ENCODE data around the gene GOLPH3.

GOLPH3 gene

DNA sequence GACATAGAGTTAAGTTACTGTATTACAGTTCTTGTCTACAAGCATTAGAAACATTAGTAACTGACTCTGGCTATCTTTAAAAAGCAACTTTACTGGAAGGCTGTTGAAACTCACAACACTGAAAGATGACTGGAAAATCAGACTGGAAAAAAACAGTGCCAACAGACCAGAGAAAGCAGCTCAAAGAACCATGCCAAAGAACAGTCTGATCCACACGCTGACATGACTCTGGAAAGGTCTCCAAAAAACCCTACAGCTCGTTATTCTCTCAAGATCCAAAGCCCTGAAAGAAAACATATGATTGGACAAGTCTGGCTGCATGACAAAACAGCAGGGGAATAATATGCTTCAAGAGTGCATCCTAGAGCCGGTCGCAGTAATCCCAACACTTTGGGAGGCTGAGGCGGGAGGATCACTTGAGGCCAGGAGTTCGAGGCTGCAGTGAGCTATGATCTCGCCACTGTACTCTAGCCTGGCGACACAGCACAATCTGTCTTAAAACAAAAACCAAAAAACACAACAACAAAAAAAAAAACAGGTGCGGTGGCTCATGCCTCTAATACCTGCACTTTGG, 5.6 kb downstream of the GOLPH3 start:
- Histone ChIP-seq H4K20me1 (ENCODE audit: insufficient read depth) (peaks cover 5% of the 10 kb centered on the region; the same call in 1 of the 2 replicates), H3K4me1 (ENCODE audit: low read depth, poor library complexity, severe bottlenecking) (peaks cover 73% of the 10 kb centered on the region), H2AFZ (ENCODE audit: low read depth) (no peak overlapping the region), H3K36me3 (ENCODE audit: insufficient read depth) (peaks cover 30% of the 10 kb centered on the region; the same call in 1 of the 2 replicates), H3K9ac (no peak overlapping the region), H3K27me3 (ENCODE audit: insufficient read depth, low read depth) (no peaks in the 10 kb centered on the region), H3K27ac (no peak overlapping the region), H3K4me2 (no peak overlapping the region), H3K4me3 (IDR thresholded peaks at IDR 0.05; ENCODE audit: insufficient read depth, low read depth, low read length) (no peak overlapping the region), H3K79me2 (ENCODE audit: insufficient read depth, low read depth) (peaks cover 99% of the 10 kb centered on the region)
- TF ChIP-seq, protein P1, sequence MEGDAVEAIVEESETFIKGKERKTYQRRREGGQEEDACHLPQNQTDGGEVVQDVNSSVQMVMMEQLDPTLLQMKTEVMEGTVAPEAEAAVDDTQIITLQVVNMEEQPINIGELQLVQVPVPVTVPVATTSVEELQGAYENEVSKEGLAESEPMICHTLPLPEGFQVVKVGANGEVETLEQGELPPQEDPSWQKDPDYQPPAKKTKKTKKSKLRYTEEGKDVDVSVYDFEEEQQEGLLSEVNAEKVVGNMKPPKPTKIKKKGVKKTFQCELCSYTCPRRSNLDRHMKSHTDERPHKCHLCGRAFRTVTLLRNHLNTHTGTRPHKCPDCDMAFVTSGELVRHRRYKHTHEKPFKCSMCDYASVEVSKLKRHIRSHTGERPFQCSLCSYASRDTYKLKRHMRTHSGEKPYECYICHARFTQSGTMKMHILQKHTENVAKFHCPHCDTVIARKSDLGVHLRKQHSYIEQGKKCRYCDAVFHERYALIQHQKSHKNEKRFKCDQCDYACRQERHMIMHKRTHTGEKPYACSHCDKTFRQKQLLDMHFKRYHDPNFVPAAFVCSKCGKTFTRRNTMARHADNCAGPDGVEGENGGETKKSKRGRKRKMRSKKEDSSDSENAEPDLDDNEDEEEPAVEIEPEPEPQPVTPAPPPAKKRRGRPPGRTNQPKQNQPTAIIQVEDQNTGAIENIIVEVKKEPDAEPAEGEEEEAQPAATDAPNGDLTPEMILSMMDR (conservative IDR thresholded peaks at IDR 0.05; ENCODE audit: low read depth, low read length): no peak

DNA sequence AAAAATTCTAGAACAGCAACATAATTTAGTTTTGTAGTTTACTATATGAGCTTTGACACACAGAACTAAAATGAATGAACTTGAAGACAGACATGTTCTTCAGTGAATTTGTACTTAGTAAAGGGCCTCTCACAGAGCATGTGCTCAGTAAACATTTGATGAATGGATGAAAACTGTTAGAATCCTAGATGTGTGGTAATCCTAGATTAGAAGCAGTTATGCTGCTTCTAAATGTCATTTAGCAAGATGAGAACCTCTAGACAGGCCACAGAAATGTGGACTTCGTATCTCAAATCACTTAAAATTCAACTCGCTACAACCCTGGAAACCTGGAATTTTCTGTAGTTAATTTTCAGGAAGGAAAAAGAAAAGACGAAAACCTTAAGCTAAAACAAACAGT, 8.5 kb downstream of the GOLPH3 start:
- no peaks in the 10 kb centered on the region for H3K27me3 ChIP-seq (ENCODE audit: insufficient read depth, low read depth)
- H3K4me1 ChIP-seq (ENCODE audit: low read depth, poor library complexity, severe bottlenecking): peaks cover 63% of the 10 kb centered on the region
- no peak overlapping the region for H3K4me3 ChIP-seq (IDR thresholded peaks at IDR 0.05; ENCODE audit: insufficient read depth, low read depth, low read length)
- peaks cover 20% of the 10 kb centered on the region; the same call in 1 of the 2 replicates for H3K36me3 ChIP-seq (ENCODE audit: insufficient read depth)
- peaks cover under 1% of the 10 kb centered on the region for H4K20me1 ChIP-seq (ENCODE audit: insufficient read depth)
- peaks cover 97% of the 10 kb centered on the region for H3K79me2 ChIP-seq (ENCODE audit: insufficient read depth, low read depth)
- H3K9ac ChIP-seq: no peak overlapping the region
- no peak overlapping the region for H3K27ac ChIP-seq
- H3K4me2 ChIP-seq: no peak overlapping the region; the same call in 1 of the 2 replicates
- H2AFZ ChIP-seq (ENCODE audit: low read depth): no peak overlapping the region
- TF ChIP-seq, protein P1 (conservative IDR thresholded peaks at IDR 0.05; ENCODE audit: low read depth, low read length): no peak

DNA sequence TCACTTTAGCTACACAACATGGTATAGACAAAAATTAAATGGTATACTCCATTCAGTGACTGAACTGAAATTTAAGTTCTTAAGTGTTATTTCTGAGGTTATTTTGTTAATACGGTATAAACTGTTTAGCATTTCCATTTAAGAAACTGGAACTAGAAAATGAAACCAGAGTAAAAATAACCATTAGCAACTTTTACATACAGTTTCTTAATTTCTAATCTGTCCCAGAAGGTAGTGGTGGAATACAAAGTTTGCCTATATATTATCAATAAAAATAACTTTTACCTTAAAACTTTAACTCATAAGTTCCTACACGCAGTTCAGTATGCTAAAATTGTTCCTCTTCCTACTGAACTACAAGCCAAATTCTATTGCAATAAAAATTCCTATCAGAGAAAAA, 10.3 kb downstream of the GOLPH3 start:
- Histone ChIP-seq H3K9ac (no peak overlapping the region), H3K4me3 (IDR thresholded peaks at IDR 0.05; ENCODE audit: insufficient read depth, low read depth, low read length) (no peak overlapping the region), H3K4me2 (peak overlapping the region; percentile 61), H3K36me3 (ENCODE audit: insufficient read depth) (peaks cover 15% of the 10 kb centered on the region; the same call in 1 of the 2 replicates), H3K27ac (peak overlapping the region; percentile 24; the same call in 1 of the 2 replicates), H4K20me1 (ENCODE audit: insufficient read depth) (peaks cover 4% of the 10 kb centered on the region), H2AFZ (ENCODE audit: low read depth) (no peak overlapping the region), H3K79me2 (ENCODE audit: insufficient read depth, low read depth) (peaks cover 97% of the 10 kb centered on the region), H3K27me3 (ENCODE audit: insufficient read depth, low read depth) (no peaks in the 10 kb centered on the region), H3K4me1 (ENCODE audit: low read depth, poor library complexity, severe bottlenecking) (peaks cover 67% of the 10 kb centered on the region)
- TF ChIP-seq, protein P1 (conservative IDR thresholded peaks at IDR 0.05; ENCODE audit: low read depth, low read length): no peak

DNA sequence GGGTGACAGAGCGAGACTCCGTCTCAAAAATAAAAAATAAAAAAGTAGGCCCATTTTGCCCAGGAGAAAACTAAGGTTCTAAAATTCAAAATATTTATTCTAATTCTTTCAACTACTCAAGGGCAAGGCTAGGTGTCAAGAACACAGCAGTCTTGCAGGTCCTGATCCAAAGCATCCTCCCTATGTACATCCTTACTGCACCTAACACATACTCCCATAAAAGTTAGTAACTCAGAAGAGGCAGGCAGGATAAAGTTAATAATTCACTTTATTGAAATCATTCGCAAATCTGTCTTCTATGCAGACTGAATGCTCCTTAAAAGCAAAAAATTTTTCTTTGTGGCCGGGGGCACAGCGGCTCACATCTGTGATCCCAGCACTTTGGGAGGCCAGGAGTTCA, 11.1 kb downstream of the GOLPH3 start:
- H3K27ac ChIP-seq: no peak overlapping the region
- peaks cover 74% of the 10 kb centered on the region for H3K4me1 ChIP-seq (ENCODE audit: low read depth, poor library complexity, severe bottlenecking)
- peaks cover 4% of the 10 kb centered on the region for H4K20me1 ChIP-seq (ENCODE audit: insufficient read depth)
- TF ChIP-seq, protein P1 (conservative IDR thresholded peaks at IDR 0.05; ENCODE audit: low read depth, low read length): no peak
- H3K4me2 ChIP-seq: no peak overlapping the region; the same call in 1 of the 2 replicates
- peaks cover 7% of the 10 kb centered on the region; the same call in 1 of the 2 replicates for H3K36me3 ChIP-seq (ENCODE audit: insufficient read depth)
- H3K79me2 ChIP-seq (ENCODE audit: insufficient read depth, low read depth): peaks cover 97% of the 10 kb centered on the region
- no peak overlapping the region for H3K9ac ChIP-seq
- no peaks in the 10 kb centered on the region for H3K27me3 ChIP-seq (ENCODE audit: insufficient read depth, low read depth)
- H3K4me3 ChIP-seq (IDR thresholded peaks at IDR 0.05; ENCODE audit: insufficient read depth, low read depth, low read length): no peak overlapping the region
- no peak overlapping the region for H2AFZ ChIP-seq (ENCODE audit: low read depth)

Measured in KMS-11 (cell line).